Neural progenitor cell (in vitro differentiated cells): Measurements from ENCODE around the gene SMAP1.
"Not testable (repeated sequence)": the region's sequence is repeated elsewhere in the genome, so short reads cannot be mapped to it uniquely, and the experiment has no call there.

Experiments used
- EZH2phosphoT487 ChIP-seq: fragments of 200-600 bp; sonication (generic); IDR thresholded peaks from 2 replicates; pipeline ENCODE4 v1.6.1; 2017; ENCODE audit warnings: antibody characterized with exemption
- TF ChIP-seq, protein P1 (sequence below): fragments of 200-600 bp; sonication (generic); IDR thresholded peaks from 2 replicates; pipeline ENCODE4 v1.5.1; 2017; ENCODE audit warnings: antibody characterized with exemption, mild to moderate bottlenecking

DNA sequence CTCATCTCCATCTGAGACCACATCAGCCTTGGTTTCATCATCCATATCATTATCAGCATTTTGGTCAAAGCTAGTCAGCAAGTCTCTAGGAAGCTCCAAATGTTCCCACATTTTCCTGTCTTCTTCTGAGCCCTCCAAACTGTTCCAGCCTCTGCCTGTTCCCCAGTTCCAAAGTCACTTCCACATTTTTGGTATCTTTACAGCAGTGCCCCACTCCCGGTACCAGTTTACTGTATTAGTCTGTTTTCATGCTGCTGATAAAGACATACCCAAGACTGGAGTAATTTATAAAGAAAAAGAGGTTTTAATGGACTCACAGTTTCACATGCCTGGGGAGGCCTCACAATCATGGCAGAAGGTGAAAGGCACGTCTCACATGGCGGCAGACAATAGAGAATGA is 74.8 kb downstream of the SMAP1 start:
- TF ChIP-seq, protein P1, sequence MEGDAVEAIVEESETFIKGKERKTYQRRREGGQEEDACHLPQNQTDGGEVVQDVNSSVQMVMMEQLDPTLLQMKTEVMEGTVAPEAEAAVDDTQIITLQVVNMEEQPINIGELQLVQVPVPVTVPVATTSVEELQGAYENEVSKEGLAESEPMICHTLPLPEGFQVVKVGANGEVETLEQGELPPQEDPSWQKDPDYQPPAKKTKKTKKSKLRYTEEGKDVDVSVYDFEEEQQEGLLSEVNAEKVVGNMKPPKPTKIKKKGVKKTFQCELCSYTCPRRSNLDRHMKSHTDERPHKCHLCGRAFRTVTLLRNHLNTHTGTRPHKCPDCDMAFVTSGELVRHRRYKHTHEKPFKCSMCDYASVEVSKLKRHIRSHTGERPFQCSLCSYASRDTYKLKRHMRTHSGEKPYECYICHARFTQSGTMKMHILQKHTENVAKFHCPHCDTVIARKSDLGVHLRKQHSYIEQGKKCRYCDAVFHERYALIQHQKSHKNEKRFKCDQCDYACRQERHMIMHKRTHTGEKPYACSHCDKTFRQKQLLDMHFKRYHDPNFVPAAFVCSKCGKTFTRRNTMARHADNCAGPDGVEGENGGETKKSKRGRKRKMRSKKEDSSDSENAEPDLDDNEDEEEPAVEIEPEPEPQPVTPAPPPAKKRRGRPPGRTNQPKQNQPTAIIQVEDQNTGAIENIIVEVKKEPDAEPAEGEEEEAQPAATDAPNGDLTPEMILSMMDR, result not testable (repeated sequence)
- TF ChIP-seq EZH2phosphoT487, result not testable (repeated sequence)
